ENCODE measurements around the gene PTPDC1.

Gene PTPDC1, protein sequence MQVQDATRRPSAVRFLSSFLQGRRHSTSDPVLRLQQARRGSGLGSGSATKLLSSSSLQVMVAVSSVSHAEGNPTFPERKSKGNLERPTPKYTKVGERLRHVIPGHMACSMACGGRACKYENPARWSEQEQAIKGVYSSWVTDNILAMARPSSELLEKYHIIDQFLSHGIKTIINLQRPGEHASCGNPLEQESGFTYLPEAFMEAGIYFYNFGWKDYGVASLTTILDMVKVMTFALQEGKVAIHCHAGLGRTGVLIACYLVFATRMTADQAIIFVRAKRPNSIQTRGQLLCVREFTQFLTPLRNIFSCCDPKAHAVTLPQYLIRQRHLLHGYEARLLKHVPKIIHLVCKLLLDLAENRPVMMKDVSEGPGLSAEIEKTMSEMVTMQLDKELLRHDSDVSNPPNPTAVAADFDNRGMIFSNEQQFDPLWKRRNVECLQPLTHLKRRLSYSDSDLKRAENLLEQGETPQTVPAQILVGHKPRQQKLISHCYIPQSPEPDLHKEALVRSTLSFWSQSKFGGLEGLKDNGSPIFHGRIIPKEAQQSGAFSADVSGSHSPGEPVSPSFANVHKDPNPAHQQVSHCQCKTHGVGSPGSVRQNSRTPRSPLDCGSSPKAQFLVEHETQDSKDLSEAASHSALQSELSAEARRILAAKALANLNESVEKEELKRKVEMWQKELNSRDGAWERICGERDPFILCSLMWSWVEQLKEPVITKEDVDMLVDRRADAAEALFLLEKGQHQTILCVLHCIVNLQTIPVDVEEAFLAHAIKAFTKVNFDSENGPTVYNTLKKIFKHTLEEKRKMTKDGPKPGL

DNA sequence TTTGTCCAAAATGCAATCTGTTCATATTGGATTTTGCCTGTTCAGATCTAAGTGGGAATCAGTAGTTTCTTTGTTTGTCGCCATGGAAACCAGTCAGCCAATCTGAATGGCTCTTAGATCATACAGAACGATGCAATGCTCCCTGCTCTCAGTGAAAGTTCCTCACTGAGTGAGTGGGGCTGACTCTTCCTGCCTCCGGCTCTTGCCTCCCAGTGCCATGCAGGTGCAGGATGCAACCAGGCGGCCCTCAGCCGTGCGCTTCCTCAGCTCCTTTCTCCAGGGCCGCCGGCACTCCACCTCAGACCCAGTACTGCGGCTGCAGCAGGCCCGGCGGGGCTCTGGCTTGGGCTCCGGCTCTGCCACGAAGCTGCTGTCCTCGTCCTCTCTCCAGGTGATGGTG lies at the start of gene PTPDC1:
Gene PTPDC1 (plus strand): TSS at position 151 of the 400 bp plus-strand sequence. CDS start 67 bp downstream, at position 218.
- FAIRE-seq, result no peak

DNA sequence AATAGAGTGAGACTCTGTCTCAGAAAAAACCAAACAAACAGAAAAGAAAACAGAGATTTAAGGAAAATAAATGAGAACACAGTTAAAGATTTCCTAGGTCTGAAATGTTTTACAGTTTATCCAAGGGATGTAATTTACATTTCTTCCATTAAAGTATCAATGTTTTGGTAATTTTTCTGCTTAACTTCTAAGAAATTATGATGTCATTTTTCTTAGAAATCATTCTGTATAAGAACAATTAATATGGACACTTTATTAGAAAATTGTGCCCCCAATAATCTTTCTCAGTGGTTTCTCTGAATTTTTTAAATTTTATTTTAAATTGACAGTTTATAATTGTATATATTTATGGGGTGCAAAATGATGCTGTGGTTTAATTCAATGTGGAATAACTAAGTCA lies 49.8 kb upstream of the PTPDC1 start:
- FAIRE-seq, result no peak

DNA sequence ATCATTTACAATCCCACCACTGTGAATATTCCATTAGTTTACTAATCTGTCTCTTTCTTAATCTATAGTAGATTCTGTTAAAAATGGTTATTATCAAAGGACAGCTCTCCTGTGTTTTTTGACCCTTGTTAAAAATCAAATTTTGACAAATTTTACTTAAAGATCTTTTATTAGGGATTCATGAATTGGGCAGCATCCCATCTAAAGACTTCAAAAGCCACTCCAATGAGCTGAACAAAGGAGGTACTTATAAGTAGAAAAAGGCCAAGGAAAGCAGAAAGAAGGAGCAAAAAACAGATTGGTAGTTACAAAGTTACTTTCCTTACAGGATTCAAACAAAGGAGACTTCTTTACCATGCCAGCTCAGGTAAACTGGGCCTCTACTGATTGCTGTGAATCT lies 44.5 kb upstream of the PTPDC1 start:
- no peak for FAIRE-seq

DNA sequence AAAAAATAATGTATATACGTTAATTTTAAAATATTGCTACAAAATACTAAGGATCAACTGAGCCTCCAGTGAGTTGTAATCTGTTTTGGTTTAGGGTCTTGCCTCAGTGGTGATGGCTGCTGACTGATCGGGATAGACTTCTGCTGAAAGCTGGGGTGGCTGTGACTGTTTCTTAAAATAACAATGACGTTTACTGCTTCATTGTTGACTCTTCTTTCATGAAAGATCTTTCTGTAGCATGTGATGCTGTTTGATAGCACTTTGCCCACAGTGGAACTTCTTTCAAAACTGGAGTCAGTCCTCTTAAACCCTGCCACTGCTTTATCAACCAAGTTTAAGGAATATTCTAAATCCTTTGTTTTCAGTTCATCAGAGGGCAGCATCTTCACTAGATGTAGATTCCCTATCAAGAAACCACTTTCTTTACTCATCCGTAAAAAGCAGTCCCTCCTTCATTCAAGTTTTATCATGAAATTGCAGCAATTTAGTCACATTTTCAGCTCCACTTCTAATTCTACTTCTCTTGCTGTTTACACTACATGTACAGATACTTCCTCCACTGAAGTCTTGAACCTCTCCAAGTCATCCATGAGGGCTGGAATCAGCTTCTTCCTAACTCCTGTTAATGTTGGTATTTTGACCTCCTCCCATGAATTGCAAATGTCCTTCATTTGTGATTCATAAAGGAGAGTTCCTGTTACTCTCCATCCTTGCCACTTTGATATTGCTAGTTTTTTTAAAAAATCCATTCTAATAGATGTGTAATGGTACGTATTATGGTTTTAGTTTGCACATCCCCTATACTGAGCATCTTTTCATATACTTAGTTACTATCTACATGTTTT lies 41.5 kb upstream of the PTPDC1 start:
- no peak for FAIRE-seq

DNA sequence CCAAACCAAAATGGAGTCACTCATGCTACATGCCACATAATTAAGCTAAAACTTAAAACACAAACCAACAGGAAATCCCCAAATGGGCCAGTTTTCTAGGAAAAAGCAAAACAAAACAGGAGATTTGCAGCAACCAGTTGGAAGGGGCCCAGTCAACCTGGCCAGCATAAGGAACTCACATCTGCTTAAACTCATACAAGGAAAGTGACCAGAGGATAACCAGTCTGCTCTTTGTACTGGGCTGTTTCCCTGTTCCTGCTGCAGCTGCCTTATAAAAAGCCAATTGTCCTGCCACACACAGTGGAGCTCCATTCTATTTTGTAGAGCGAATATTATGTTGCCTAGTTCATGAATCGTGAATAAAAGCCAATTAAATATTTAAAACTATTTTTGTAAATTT lies 29.5 kb upstream of the PTPDC1 start:
- FAIRE-seq, result no peak

DNA sequence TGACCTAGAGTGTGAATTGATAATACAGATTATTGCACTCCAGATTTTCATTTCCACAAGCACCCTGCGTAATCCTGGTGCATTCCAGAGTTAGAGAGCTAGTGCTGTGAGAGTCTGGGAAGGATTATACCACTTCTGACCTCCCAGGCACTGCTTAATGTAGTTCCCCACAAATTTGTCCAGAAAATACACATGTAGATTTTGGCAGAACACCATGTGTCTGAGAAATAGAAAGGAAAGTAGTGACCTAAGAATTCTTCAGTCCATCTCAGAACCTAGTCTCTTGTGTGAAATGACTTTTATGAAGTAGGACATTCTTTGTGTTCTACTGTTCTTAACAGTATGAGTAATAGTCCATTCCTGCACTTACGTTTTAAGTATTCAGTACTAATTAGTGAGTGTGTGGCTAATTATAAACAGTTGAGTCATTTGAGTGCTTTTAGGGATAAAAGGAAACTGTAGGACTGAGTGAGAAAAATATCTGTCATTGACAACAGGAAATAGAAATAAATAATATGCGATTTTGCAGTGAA lies 27.8 kb upstream of the PTPDC1 start:
- FAIRE-seq, result no peak

DNA sequence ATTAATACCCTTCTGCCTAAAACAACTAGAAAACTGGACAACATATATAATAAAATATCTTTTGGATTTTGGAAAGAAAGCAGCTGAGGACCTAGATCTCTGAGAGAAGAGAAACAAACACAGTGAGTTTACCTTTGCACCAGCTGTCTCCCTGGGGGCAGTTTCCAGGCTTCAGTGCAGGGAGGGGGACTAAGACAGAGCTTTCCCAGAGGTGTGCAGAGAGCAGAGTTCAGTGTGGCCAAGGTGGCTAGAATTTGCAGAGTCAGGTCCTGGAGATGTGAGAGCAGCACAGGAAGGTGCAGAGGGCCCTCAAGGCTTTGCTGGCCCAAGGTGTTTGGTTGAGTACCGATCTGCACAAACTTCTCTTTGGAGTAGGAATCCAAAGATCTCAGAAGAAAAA lies 26.3 kb upstream of the PTPDC1 start:
- no peak for FAIRE-seq

DNA sequence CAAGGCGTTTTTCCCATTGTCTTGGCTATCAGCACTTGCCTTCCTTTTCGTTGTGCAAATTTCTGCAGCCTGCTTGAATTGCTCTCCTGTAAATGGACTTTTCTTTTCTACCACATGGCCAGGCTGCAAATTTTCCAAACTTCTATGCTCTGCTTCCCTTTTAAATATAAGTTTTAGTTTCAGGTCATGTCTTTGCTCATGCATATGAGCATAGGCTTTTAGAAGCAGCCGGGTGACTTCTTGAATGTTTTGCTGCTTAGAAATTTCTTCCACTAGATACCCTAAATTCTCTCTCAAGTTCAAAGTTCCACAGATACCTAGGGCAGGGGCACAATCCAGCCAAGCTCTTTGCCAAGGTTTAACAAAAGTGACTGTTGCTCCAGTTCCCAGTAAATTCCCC lies 22.4 kb upstream of the PTPDC1 start:
- FAIRE-seq, result no peak

DNA sequence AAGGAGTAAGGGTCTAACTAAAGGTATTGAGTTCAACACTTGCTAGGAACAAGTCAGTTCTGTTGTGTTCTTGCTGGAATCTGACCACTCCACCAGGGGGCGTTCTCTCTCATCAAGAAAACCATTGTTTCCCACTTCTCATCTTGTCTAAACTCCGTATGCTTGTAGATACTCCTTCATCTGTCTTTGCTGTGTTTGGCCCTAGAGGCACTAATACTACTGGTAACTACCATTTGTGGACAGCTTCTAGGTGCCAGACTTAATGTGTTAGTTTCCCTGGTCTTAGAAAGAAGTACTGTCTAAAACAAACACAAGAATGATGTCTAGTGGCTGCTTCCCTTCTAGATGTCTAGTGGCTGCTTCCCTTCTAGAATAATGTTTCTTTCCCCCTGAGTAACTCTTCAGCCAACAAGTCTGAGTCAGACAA lies 18.7 kb upstream of the PTPDC1 start:
- peak; percentile 18 for FAIRE-seq

DNA sequence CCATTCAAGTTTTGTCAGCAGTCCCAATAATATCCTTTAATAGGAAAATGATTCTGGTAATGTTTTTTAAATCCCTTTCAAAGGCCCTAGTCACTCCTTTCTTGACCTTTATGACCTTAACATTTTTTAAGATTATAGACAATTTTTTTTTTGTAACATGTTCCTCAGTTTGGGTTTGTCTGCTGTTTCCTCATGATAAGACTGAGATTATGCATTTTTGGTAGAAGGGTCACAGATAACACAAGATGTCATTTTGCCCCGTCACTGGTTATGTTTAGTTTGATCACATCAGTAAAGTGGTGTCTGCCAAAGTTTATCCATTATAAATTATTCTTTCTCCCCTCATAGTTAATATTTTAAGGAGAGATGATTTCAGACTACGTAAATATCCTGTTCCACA lies 16.0 kb upstream of the PTPDC1 start:
- no peak for FAIRE-seq

DNA sequence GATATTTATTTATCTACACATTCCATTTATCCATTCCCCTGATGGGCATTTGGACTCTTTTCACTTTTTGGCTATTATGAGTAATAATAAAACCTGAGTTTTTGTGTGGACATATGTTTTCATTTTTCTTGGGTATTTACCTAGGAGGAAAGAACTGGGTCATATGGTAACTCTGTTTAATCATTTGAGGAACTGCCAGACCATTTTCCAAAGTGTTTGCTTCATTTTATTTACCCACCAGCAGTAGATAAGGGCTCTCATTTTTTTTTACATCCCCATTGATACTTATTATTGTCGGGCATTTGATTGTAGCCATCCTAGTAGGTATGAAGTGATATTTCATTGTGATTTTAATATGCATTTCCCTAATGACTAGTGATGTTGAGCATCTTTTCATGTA lies 7.7 kb upstream of the PTPDC1 start:
- no peak for FAIRE-seq

DNA sequence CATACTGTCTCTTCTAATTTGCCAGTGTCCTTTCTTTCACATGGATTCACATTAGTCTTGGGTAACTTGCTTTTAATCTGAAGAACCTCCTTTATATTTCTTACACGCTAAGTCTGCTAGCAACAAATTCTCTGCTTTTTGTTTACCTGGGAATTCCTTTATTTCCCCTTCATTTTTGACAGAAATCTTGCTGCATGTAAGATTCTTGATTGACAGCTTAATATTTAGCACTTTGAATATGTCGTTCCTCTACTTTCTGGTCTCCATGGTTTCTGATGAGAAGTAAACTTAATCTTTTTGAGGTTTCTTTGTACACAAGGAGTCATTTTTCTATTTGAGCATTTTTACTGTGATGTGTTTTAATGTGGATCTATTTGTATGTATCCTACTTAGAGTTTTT lies 6.2 kb upstream of the PTPDC1 start:
- FAIRE-seq, result no peak

DNA sequence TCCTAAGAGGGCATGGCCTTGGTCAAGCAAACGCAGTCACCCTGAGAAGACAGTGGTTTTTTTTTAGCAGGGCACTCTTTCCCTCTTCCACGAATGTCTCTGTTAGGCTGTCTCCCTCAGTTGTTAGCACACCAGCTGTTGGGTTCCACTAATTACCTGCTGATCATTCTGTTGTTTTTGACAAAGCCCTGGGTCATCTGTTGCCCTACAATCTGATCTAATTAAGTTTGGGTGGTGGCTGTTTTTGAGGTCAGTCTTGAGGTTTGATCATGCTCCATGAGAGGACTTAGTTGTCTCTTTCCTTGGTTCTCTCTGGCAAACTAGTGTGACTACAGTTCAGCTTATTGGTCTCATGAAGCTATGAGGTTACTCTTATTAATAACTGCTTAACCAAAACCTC lies 5.0 kb upstream of the PTPDC1 start:
- FAIRE-seq, result no peak

DNA sequence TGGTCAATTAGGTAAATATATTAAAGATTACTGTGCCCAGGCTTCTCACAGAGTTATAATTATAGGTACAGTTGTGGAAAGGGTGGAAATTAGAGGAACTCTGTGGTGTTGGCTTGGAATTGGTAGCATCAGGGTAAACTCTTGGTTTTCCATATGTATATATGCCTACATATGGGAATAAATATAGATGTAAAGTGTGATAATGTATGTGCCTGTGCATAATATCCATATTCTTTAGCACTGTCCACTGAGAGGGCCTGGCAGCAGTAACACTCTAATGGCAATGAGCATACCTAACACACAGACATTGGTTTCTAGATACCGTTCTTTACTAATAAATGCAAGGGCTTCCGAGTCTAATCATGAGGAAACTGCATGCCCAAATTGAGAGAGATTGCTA lies 4.0 kb upstream of the PTPDC1 start:
- FAIRE-seq, result no peak

DNA sequence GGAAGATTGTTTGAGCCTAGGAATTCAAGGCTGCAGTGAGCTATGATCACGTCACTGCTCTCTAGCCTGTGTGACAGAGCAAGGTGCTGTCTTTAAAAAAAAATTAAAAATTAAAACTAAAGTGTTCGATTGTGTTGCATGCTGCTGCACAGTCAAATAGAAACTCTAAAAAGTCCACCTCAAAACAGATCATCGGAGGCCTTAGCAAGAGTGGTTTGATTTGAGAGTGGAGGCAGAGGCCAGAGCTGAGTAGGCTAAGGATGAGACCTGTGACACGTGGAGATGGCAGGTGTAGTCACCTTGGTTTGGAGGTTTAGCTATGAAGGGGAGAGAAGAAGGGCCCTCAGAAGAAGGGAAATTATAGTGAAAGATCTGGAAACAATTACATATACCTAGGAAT lies 2.8 kb upstream of the PTPDC1 start:
- no peak for FAIRE-seq

DNA sequence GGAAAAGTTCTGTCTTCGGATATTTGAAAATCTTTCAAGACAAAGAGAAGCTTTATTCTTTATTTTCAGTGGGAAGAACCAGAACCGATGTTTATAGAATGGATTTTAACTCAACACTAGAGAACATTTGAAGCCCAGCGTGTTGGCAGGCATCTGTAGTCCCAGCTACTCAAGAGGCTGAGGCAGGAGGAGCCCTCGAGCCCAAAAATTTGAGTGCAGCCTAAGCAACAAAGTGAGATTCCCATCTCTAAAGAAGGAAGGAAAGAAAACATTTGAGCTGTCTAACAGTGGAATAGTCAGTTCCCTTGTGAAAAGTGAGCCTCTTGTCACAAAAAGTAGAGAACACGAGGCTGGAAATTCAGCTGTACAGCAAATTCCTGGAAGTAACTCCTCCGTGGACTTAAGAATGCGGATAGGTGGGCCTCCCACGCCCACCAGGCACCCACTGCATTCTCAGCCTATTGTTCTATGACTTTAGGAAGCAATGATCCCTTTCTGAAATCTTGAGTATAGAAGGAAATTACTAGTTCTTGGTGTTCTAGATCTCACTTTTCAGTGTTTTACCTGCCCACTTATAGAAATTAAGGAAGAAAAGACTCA lies 2.3 kb upstream of the PTPDC1 start:
- FAIRE-seq, result no peak

DNA sequence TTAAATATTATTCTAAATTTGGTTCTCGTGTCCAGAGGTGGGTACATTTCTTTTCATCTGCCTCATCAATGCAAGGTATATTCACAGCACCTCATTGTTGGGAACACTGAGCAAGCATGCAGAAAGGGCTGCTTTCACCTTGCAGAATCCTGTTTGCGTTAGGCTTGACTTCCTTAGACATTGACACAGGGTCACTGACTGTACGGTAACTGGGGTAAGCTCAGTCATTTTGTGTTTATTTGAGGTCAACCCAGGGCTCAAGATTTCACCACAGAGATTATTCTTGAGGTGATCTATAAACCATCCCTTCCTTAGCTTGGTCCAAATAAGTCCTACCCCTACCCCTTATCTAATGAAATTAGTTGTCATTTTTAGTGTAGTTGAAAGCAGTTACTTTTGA lies 1.7 kb upstream of the PTPDC1 start:
- FAIRE-seq, result no peak

DNA sequence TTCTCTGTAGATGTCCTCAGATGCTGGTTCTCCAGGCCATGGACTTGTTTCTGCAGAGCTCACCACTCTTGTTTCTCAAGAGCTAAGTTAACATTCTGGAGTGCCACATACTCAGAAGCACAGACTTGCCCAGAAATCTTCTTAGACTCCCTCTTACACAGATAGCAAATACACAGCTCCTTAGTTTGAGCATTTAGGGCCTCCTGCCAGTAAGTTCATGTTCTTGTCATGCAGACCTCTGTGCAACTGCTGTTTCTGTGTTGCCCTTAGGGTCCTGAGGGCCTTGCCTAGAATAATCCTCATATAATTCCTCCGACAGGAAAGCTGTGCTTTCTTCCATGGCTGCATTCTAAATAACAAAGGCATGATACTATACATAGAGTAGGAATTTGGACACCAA lies 1.3 kb upstream of the PTPDC1 start:
- no peak for FAIRE-seq

DNA sequence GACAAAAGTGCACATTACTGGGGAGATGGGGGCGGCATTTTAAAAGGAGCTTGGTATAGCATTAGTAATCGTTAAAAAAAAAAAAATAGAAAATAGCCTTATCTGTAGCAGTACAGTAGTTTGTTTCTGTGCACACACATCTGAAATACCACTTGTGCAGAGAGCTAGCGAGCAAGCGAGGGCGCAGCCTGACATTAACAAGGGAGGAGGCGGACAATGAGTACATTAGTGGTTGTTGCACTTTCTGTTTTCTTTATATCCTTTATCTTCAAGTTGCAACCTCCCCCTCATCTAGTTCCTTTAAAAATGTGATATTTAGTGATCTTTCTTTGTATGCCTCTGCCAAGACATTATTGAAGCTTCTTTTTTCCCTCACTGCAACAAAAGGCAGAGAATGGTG lies 880 bp upstream of the PTPDC1 start:
- FAIRE-seq, result no peak

DNA sequence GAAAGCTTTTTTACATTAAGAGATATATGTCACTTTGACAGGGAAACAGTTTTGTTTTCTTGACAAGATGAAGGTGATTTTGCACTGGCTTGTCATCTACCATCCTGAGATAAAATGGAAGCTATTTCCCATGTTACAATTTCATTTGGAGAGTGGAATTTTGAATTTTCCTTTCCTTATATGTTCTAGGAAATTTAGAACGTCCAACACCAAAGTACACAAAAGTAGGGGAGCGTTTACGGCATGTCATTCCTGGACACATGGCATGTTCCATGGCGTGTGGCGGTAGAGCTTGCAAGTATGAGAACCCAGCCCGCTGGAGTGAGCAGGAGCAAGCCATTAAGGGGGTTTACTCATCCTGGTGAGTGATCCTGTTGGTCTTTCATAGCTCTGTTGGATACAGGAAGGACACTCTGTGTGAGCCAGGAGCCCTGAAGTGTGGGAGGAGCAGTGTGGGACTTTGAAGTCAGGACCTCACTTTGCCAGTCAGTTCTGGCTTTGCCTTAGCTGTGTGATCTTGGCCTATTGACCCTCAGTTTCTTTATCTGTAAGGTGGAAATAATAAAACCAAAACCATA lies 887 bp downstream of the PTPDC1 start:
- no peak for FAIRE-seq

DNA sequence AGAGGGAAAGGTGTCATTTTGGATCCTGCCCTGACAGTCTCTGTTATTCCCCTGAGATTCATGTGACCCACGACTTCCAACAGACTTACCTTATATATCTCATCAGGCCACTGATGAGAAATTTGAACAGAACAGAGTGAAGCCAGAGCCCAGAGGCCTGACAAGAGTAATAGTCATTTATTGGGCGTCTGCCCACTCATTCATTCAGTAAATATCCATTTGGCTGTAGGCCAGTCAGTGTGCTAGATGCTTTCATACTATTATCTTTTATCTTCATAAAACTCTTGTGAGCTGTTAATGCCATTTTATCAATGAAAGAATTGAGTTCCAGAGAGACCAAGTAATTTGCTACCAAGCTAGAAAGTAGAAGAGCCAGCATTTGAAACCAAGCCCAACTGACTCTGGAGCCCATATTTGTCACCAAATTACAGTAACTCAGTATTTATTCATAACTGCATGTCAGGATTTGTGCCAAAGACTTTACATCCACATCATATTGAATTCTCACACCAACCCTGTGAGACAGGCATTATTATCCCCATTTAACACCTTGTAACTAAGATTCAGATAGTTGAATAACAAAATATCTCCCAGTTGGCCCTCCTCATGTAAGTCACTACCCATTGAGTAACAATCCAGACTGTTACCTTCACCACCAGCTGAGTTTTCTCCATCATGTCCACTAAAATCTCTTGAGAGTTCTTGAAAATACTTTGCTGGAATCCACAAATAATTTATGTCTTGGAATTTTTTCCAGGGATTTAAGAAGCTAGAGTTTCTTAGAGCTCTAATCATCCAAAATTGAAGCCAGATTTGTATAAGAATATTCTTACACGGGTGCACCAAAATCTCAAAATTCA lies 2.5 kb downstream of the PTPDC1 start:
- no peak for FAIRE-seq
